ENCODE data around the gene APBA3.

APBA3 gene

GRCh38 chr19:3784607-3785450, 23.3 kb upstream of the APBA3 start:
- Histone ChIP-seq H3K4me3 (ENCODE audit: low read length) (no peak overlapping the region), H3K4me1 (ENCODE audit: control insufficient read depth, insufficient read depth, low read length) (no peaks in the 10 kb centered on the region), H3K9ac (ENCODE audit: low read length) (no peak overlapping the region), H3K9me3 (ENCODE audit: control insufficient read depth, low read length) (peaks cover 24% of the 10 kb centered on the region), H3K27me3 (replicated peaks; ENCODE audit: control insufficient read depth, insufficient read depth, low read length) (peaks cover 4% of the 10 kb centered on the region), H3K36me3 (ENCODE audit: control insufficient read depth, insufficient read depth, low read length, severe bottlenecking) (no peaks in the 10 kb centered on the region)
- no peak for DNase-seq (ENCODE audit: low read depth)

GRCh38 chr19:3783660-3784584, 22.4 kb upstream of the APBA3 start:
- H3K27me3 ChIP-seq (replicated peaks; ENCODE audit: control insufficient read depth, insufficient read depth, low read length): no peaks in the 10 kb centered on the region
- no peak overlapping the region for H3K9ac ChIP-seq (ENCODE audit: low read length)
- peaks cover 24% of the 10 kb centered on the region for H3K9me3 ChIP-seq (ENCODE audit: control insufficient read depth, low read length)
- H3K4me1 ChIP-seq (ENCODE audit: control insufficient read depth, insufficient read depth, low read length): no peaks in the 10 kb centered on the region
- H3K36me3 ChIP-seq (ENCODE audit: control insufficient read depth, insufficient read depth, low read length, severe bottlenecking): no peaks in the 10 kb centered on the region
- no peak overlapping the region for H3K4me3 ChIP-seq (ENCODE audit: low read length)
- DNase-seq (ENCODE audit: low read depth): no peak

GRCh38 chr19:3782903-3783302, 21.4 kb upstream of the APBA3 start:
- no peaks in the 10 kb centered on the region for H3K27me3 ChIP-seq (replicated peaks; ENCODE audit: control insufficient read depth, insufficient read depth, low read length)
- H3K4me3 ChIP-seq (ENCODE audit: low read length): no peak overlapping the region
- H3K9ac ChIP-seq (ENCODE audit: low read length): no peak overlapping the region
- H3K36me3 ChIP-seq (ENCODE audit: control insufficient read depth, insufficient read depth, low read length, severe bottlenecking): no peaks in the 10 kb centered on the region
- no peak for DNase-seq (ENCODE audit: low read depth)
- H3K4me1 ChIP-seq (ENCODE audit: control insufficient read depth, insufficient read depth, low read length): no peaks in the 10 kb centered on the region
- H3K9me3 ChIP-seq (ENCODE audit: control insufficient read depth, low read length): peaks cover 24% of the 10 kb centered on the region

- H3K9ac ChIP-seq (ENCODE audit: low read length): no peak overlapping the region
- H3K4me1 ChIP-seq (ENCODE audit: control insufficient read depth, insufficient read depth, low read length): no peaks in the 10 kb centered on the region
- no peak for DNase-seq (ENCODE audit: low read depth)
- peak overlapping the region; percentile 22 for H3K4me3 ChIP-seq (ENCODE audit: low read length)
- H3K27me3 ChIP-seq (replicated peaks; ENCODE audit: control insufficient read depth, insufficient read depth, low read length): no peaks in the 10 kb centered on the region
- no peaks in the 10 kb centered on the region for H3K36me3 ChIP-seq (ENCODE audit: control insufficient read depth, insufficient read depth, low read length, severe bottlenecking)
- H3K9me3 ChIP-seq (ENCODE audit: control insufficient read depth, low read length): peaks cover 24% of the 10 kb centered on the region
These were observed 20.8 kb upstream of the APBA3 start for GRCh38 chr19:3782330-3782729.

- Histone ChIP-seq H3K4me3 (ENCODE audit: low read length) (peak overlapping the region; percentile 50), H3K36me3 (ENCODE audit: control insufficient read depth, insufficient read depth, low read length, severe bottlenecking) (no peaks in the 10 kb centered on the region), H3K27me3 (replicated peaks; ENCODE audit: control insufficient read depth, insufficient read depth, low read length) (no peaks in the 10 kb centered on the region), H3K9me3 (ENCODE audit: control insufficient read depth, low read length) (peaks cover 24% of the 10 kb centered on the region), H3K9ac (ENCODE audit: low read length) (no peak overlapping the region), H3K4me1 (ENCODE audit: control insufficient read depth, insufficient read depth, low read length) (no peaks in the 10 kb centered on the region)
- DNase-seq (ENCODE audit: low read depth): no peak
These were observed 20.1 kb upstream of the APBA3 start for GRCh38 chr19:3781603-3782002.

- no peak for DNase-seq (ENCODE audit: low read depth)
- Histone ChIP-seq H3K9me3 (ENCODE audit: control insufficient read depth, low read length) (peaks cover 24% of the 10 kb centered on the region), H3K36me3 (ENCODE audit: control insufficient read depth, insufficient read depth, low read length, severe bottlenecking) (no peaks in the 10 kb centered on the region), H3K4me1 (ENCODE audit: control insufficient read depth, insufficient read depth, low read length) (no peaks in the 10 kb centered on the region), H3K9ac (ENCODE audit: low read length) (no peak overlapping the region), H3K4me3 (ENCODE audit: low read length) (no peak overlapping the region), H3K27me3 (replicated peaks; ENCODE audit: control insufficient read depth, insufficient read depth, low read length) (no peaks in the 10 kb centered on the region)
These were observed 19.4 kb upstream of the APBA3 start for GRCh38 chr19:3780786-3781304.

- no peaks in the 10 kb centered on the region for H3K4me1 ChIP-seq (ENCODE audit: control insufficient read depth, insufficient read depth, low read length)
- no peak overlapping the region for H3K4me3 ChIP-seq (ENCODE audit: low read length)
- DNase-seq (ENCODE audit: low read depth): no peak
- peaks cover 4% of the 10 kb centered on the region for H3K27me3 ChIP-seq (replicated peaks; ENCODE audit: control insufficient read depth, insufficient read depth, low read length)
- H3K36me3 ChIP-seq (ENCODE audit: control insufficient read depth, insufficient read depth, low read length, severe bottlenecking): no peaks in the 10 kb centered on the region
- H3K9me3 ChIP-seq (ENCODE audit: control insufficient read depth, low read length): peaks cover 24% of the 10 kb centered on the region
- H3K9ac ChIP-seq (ENCODE audit: low read length): no peak overlapping the region
These were observed 17.6 kb upstream of the APBA3 start for GRCh38 chr19:3778899-3779723.

- Histone ChIP-seq H3K9me3 (ENCODE audit: control insufficient read depth, low read length) (peaks cover 24% of the 10 kb centered on the region), H3K4me1 (ENCODE audit: control insufficient read depth, insufficient read depth, low read length) (no peaks in the 10 kb centered on the region), H3K36me3 (ENCODE audit: control insufficient read depth, insufficient read depth, low read length, severe bottlenecking) (no peaks in the 10 kb centered on the region), H3K9ac (ENCODE audit: low read length) (no peak overlapping the region), H3K4me3 (ENCODE audit: low read length) (no peak overlapping the region), H3K27me3 (replicated peaks; ENCODE audit: control insufficient read depth, insufficient read depth, low read length) (peaks cover 8% of the 10 kb centered on the region)
- DNase-seq (ENCODE audit: low read depth): no peak
These were observed 16.8 kb upstream of the APBA3 start for GRCh38 chr19:3778104-3778867.

- Histone ChIP-seq H3K4me1 (ENCODE audit: control insufficient read depth, insufficient read depth, low read length) (no peaks in the 10 kb centered on the region), H3K27me3 (replicated peaks; ENCODE audit: control insufficient read depth, insufficient read depth, low read length) (peaks cover 10% of the 10 kb centered on the region), H3K36me3 (ENCODE audit: control insufficient read depth, insufficient read depth, low read length, severe bottlenecking) (no peaks in the 10 kb centered on the region), H3K9ac (ENCODE audit: low read length) (no peak overlapping the region), H3K9me3 (ENCODE audit: control insufficient read depth, low read length) (peaks cover 10% of the 10 kb centered on the region), H3K4me3 (ENCODE audit: low read length) (no peak overlapping the region)
- DNase-seq (ENCODE audit: low read depth): no peak
These were observed 15.1 kb upstream of the APBA3 start for GRCh38 chr19:3776479-3777040.

- Histone ChIP-seq H3K9ac (ENCODE audit: low read length) (no peak overlapping the region), H3K4me1 (ENCODE audit: control insufficient read depth, insufficient read depth, low read length) (no peaks in the 10 kb centered on the region), H3K9me3 (ENCODE audit: control insufficient read depth, low read length) (peaks cover 3% of the 10 kb centered on the region), H3K36me3 (ENCODE audit: control insufficient read depth, insufficient read depth, low read length, severe bottlenecking) (no peaks in the 10 kb centered on the region), H3K4me3 (ENCODE audit: low read length) (no peak overlapping the region), H3K27me3 (replicated peaks; ENCODE audit: control insufficient read depth, insufficient read depth, low read length) (peaks cover 16% of the 10 kb centered on the region)
- DNase-seq (ENCODE audit: low read depth): no peak
These were observed 14.3 kb upstream of the APBA3 start for GRCh38 chr19:3775831-3776230.

Measured in adipocyte (in vitro differentiated cells).